Erythroblast (primary cell): Measurements from ENCODE around the gene CD300E.

Experiments used
- GATA1 ChIP-seq: IDR thresholded peaks from 2 replicates; pipeline ENCODE4 v1.6.1; 2011; ENCODE audit warnings: low read depth, mild to moderate bottlenecking, control low read depth, low read length, moderate library complexity
- POLR2A ChIP-seq: IDR thresholded peaks from 2 replicates; pipeline ENCODE4 v1.6.1; 2011; ENCODE audit warnings: mild to moderate bottlenecking, low read length

GRCh38 chr17:74568106-74568873 is 55.2 kb downstream of the CD300E start:
- TF ChIP-seq POLR2A, result no peak
- no peak for TF ChIP-seq GATA1
